ENCODE data around the gene CDH22.

Gene CDH22

GRCh38 chr20:46156065-46156464 is 152.2 kb downstream of the CDH22 start:
- Histone ChIP-seq H3K27ac (ENCODE audit: low read length) (no peak overlapping the region), H3K27me3 (ENCODE audit: low read depth, low read length) (peaks cover 47% of the 10 kb centered on the region), H3K9me3 (ENCODE audit: insufficient read depth, low read length) (no peaks in the 10 kb centered on the region), H2AFZ (ENCODE audit: low read depth, low read length) (no peak overlapping the region), H3K4me1 (ENCODE audit: low read length) (peaks cover 19% of the 10 kb centered on the region), H3K4me2 (ENCODE audit: low read length) (no peak overlapping the region), H3K36me3 (replicated peaks; ENCODE audit: low read depth, low read length) (no peaks in the 10 kb centered on the region), H4K20me1 (ENCODE audit: insufficient read depth, low read length) (no peaks in the 10 kb centered on the region), H3K9ac (ENCODE audit: low read length) (no peak overlapping the region), H3K4me3 (ENCODE audit: low read length) (no peak overlapping the region), H3K79me2 (ENCODE audit: low read length) (no peaks in the 10 kb centered on the region)
- TF ChIP-seq EZH2phosphoT487 (IDR thresholded peaks at IDR 0.05; ENCODE audit: low read depth): no peak
- no peak for TF ChIP-seq CTCF (IDR thresholded peaks at IDR 0.05; ENCODE audit: low read depth, low read length)

- TF ChIP-seq CTCF (IDR thresholded peaks at IDR 0.05; ENCODE audit: low read depth, low read length): no peak
- H3K27ac ChIP-seq (ENCODE audit: low read length): no peak overlapping the region
Measured at GRCh38 chr20:46154796-46155195, 153.5 kb downstream of the CDH22 start.

GRCh38 chr20:46154305-46154704 is 154.0 kb downstream of the CDH22 start:
- no peak overlapping the region for H3K4me3 ChIP-seq (ENCODE audit: low read length)
- H3K4me2 ChIP-seq (ENCODE audit: low read length): no peak overlapping the region
- H3K9ac ChIP-seq (ENCODE audit: low read length): no peak overlapping the region
- H2AFZ ChIP-seq (ENCODE audit: low read depth, low read length): no peak overlapping the region
- H3K27ac ChIP-seq (ENCODE audit: low read length): no peak overlapping the region
- TF ChIP-seq EZH2phosphoT487 (IDR thresholded peaks at IDR 0.05; ENCODE audit: low read depth) (no peak), CTCF (IDR thresholded peaks at IDR 0.05; ENCODE audit: low read depth, low read length) (no peak)
- no peaks in the 10 kb centered on the region for H3K36me3 ChIP-seq (replicated peaks; ENCODE audit: low read depth, low read length)
- no peaks in the 10 kb centered on the region for H3K79me2 ChIP-seq (ENCODE audit: low read length)
- H3K27me3 ChIP-seq (ENCODE audit: low read depth, low read length): peaks cover 37% of the 10 kb centered on the region
- peaks cover 9% of the 10 kb centered on the region for H3K4me1 ChIP-seq (ENCODE audit: low read length)
- H3K9me3 ChIP-seq (ENCODE audit: insufficient read depth, low read length): no peaks in the 10 kb centered on the region
- H4K20me1 ChIP-seq (ENCODE audit: insufficient read depth, low read length): no peaks in the 10 kb centered on the region

More at GRCh38 chr20:46154796-46155195, 153.5 kb downstream of the CDH22 start:
- Histone ChIP-seq H3K9ac (ENCODE audit: low read length) (no peak overlapping the region), H2AFZ (ENCODE audit: low read depth, low read length) (no peak overlapping the region), H3K79me2 (ENCODE audit: low read length) (no peaks in the 10 kb centered on the region), H3K36me3 (replicated peaks; ENCODE audit: low read depth, low read length) (no peaks in the 10 kb centered on the region), H3K9me3 (ENCODE audit: insufficient read depth, low read length) (no peaks in the 10 kb centered on the region), H3K4me1 (ENCODE audit: low read length) (peaks cover 14% of the 10 kb centered on the region), H3K4me2 (ENCODE audit: low read length) (no peak overlapping the region), H3K4me3 (ENCODE audit: low read length) (no peak overlapping the region), H3K27me3 (ENCODE audit: low read depth, low read length) (peaks cover 35% of the 10 kb centered on the region), H4K20me1 (ENCODE audit: insufficient read depth, low read length) (no peaks in the 10 kb centered on the region)

- Histone ChIP-seq H4K20me1 (ENCODE audit: insufficient read depth, low read length) (no peaks in the 10 kb centered on the region), H3K4me3 (ENCODE audit: low read length) (no peak overlapping the region), H3K4me1 (ENCODE audit: low read length) (no peaks in the 10 kb centered on the region), H3K9ac (ENCODE audit: low read length) (no peak overlapping the region), H3K9me3 (ENCODE audit: insufficient read depth, low read length) (no peaks in the 10 kb centered on the region), H3K36me3 (replicated peaks; ENCODE audit: low read depth, low read length) (no peaks in the 10 kb centered on the region), H2AFZ (ENCODE audit: low read depth, low read length) (no peak overlapping the region), H3K4me2 (ENCODE audit: low read length) (no peak overlapping the region), H3K27me3 (ENCODE audit: low read depth, low read length) (peaks cover 37% of the 10 kb centered on the region), H3K79me2 (ENCODE audit: low read length) (no peaks in the 10 kb centered on the region), H3K27ac (ENCODE audit: low read length) (no peak overlapping the region)
- TF ChIP-seq EZH2phosphoT487 (IDR thresholded peaks at IDR 0.05; ENCODE audit: low read depth) (no peak), CTCF (IDR thresholded peaks at IDR 0.05; ENCODE audit: low read depth, low read length) (no peak)
Measured at GRCh38 chr20:46152824-46153586, 155.3 kb downstream of the CDH22 start.
